Measurements from ENCODE around the gene BAIAP2.
A peak's percentile ranks its signal among the peaks of the same experiment; 100 is the strongest.
"Not testable (repeated sequence)": the region's sequence is repeated elsewhere in the genome, so short reads cannot be mapped to it uniquely, and the experiment has no call there.

Gene BAIAP2

DNA sequence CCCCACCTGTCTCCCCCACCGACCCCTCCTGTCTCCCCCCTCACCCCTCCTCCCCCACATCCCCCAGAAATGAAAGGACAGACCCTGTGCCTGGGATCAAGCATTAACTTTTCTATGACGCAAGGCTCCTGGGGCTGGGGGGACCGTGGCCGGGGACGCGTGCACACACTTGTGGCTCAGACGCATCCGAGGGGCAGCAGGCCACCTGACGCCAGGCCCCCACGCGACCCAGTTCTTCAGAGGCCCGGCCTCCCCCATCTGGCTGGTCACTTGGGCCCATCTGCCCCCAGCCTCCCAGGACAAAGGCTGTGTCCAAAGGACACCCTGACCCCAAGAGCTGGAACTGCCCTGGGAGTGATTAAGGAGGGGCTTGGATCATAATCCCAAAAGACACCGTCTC lies 116.3 kb downstream of the BAIAP2 start:
- peaks cover 27% of the 10 kb centered on the region for H3K27me3 Mint-ChIP-seq (ENCODE audit: low read depth, poor library complexity)

DNA sequence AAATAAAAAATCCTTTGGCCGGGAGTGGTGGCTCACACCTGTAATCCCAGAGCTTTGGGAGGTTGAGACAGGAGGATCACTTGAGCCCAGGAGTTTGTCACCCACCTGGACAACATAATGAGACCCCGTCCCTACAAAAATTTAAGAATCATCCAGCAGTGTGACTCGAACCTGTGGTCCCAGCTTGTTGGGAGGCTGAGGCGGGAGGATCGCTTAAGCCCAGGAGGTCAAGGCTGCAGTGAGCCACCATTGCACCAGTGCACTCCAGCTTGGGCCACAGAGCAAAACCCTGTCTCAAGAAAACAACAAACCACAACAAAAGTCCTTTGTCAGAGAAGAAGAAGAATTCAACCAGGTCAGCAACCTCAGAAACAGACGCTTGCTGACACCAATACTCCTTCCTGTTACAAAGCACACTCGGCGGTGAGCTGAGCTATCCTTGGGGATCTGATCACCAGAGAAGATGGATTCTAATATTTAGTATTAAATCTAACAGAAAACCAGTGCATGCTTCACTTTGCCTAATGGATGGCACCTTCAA lies 117.4 kb downstream of the BAIAP2 start:
- H3K36me3 Mint-ChIP-seq (ENCODE audit: low read depth) = no peaks in the 10 kb centered on the region
- peaks cover 27% of the 10 kb centered on the region for H3K27me3 Mint-ChIP-seq (ENCODE audit: low read depth, poor library complexity)
- no peak for DNase-seq
- TF ChIP-seq, protein P1, sequence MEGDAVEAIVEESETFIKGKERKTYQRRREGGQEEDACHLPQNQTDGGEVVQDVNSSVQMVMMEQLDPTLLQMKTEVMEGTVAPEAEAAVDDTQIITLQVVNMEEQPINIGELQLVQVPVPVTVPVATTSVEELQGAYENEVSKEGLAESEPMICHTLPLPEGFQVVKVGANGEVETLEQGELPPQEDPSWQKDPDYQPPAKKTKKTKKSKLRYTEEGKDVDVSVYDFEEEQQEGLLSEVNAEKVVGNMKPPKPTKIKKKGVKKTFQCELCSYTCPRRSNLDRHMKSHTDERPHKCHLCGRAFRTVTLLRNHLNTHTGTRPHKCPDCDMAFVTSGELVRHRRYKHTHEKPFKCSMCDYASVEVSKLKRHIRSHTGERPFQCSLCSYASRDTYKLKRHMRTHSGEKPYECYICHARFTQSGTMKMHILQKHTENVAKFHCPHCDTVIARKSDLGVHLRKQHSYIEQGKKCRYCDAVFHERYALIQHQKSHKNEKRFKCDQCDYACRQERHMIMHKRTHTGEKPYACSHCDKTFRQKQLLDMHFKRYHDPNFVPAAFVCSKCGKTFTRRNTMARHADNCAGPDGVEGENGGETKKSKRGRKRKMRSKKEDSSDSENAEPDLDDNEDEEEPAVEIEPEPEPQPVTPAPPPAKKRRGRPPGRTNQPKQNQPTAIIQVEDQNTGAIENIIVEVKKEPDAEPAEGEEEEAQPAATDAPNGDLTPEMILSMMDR (IDR thresholded peaks at IDR 0.05) = no peak
- H3K4me1 Mint-ChIP-seq = no peaks in the 10 kb centered on the region
- no peak overlapping the region for H3K27ac Mint-ChIP-seq
- H3K4me3 Mint-ChIP-seq = no peak overlapping the region
- H3K9me3 Mint-ChIP-seq = no peaks in the 10 kb centered on the region

More for the DNA sequence above, 116.3 kb downstream of the BAIAP2 start:
- TF ChIP-seq, protein P1 (IDR thresholded peaks at IDR 0.05) = no peak
- Mint-ChIP-seq H3K4me1 (no peaks in the 10 kb centered on the region), H3K4me3 (no peak overlapping the region), H3K27ac (no peak overlapping the region), H3K36me3 (ENCODE audit: low read depth) (no peaks in the 10 kb centered on the region), H3K9me3 (no peaks in the 10 kb centered on the region)
- no peak for DNase-seq

DNA sequence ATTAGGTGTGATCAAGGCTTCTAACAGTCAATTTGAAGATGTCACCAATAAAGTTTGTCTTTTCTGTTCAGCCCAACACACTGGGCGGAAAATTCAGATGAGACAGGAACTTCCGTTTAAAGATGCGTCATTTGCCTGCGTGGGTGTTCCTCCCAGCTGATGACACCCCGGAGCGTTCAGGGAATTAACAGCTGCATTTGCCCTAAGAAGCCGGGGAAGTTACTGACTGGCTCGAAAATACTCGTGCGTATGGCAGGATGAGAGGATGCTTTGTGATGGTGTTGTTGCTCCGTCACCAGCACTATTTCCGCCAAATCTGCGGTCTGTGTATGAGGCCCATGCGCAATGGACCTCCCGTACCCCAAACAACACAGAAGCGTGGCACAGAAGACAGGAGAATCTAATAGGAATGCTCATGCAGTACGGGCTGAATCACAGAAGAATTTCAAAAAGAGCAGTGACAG lies 118.4 kb downstream of the BAIAP2 start:
- peaks cover 25% of the 10 kb centered on the region for H3K27me3 Mint-ChIP-seq (ENCODE audit: low read depth, poor library complexity)
- no peaks in the 10 kb centered on the region for H3K4me1 Mint-ChIP-seq
- H3K27ac Mint-ChIP-seq = no peak overlapping the region
- no peaks in the 10 kb centered on the region for H3K36me3 Mint-ChIP-seq (ENCODE audit: low read depth)
- DNase-seq = no peak
- no peak overlapping the region for H3K4me3 Mint-ChIP-seq
- no peaks in the 10 kb centered on the region for H3K9me3 Mint-ChIP-seq
- TF ChIP-seq, protein P1 (IDR thresholded peaks at IDR 0.05) = no peak

DNA sequence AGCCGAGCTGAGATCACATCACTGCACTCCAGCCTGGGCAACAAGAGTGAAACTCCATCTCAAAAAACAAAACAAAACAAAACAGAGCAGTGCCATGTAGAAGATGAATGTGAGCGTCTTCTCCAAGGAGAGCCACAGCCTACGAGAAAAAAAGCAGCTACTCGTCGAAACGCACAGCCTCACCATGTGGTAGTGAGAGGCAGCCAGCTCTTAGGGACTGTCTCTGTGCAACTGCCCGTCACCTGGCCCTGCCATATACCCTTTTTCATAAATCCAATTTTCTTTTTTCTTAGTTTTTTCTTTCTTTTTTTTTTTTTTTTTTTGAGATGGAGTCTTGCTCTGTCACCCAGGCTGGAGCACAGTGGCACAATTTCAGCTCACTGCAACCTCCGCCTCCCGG lies 119.1 kb downstream of the BAIAP2 start:
- H3K9me3 Mint-ChIP-seq; H3K27ac Mint-ChIP-seq; H3K36me3 Mint-ChIP-seq (ENCODE audit: low read depth); DNase-seq; H3K4me1 Mint-ChIP-seq; H3K4me3 Mint-ChIP-seq: not testable (repeated sequence)
- peaks cover 23% of the 10 kb centered on the region for H3K27me3 Mint-ChIP-seq (ENCODE audit: low read depth, poor library complexity)

DNA sequence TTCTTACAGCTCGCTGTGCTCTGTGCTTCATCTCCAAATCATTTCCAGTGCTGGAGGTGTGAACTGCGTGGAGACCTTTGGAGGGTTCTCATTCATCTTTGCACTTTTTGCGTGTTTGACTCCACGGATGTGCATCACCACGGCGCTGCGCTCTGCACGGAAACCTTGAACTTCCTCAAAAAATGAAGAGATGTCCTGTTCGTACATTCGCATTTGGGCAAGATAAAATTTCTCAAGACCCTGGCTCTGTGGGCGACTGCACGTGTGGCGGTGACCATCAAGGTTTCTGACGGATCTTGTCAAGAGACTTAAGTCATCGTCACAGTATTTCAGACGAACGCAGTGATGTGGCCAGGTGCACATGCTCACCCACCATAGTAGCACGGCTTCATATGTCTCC lies 120.0 kb downstream of the BAIAP2 start:
- Mint-ChIP-seq H3K27me3 (ENCODE audit: low read depth, poor library complexity) (peaks cover 23% of the 10 kb centered on the region), H3K36me3 (ENCODE audit: low read depth) (no peaks in the 10 kb centered on the region), H3K4me3 (no peak overlapping the region), H3K9me3 (no peaks in the 10 kb centered on the region), H3K4me1 (peaks cover 4% of the 10 kb centered on the region), H3K27ac (no peak overlapping the region)
- DNase-seq = no peak
- TF ChIP-seq, protein P1 (IDR thresholded peaks at IDR 0.05) = no peak

DNA sequence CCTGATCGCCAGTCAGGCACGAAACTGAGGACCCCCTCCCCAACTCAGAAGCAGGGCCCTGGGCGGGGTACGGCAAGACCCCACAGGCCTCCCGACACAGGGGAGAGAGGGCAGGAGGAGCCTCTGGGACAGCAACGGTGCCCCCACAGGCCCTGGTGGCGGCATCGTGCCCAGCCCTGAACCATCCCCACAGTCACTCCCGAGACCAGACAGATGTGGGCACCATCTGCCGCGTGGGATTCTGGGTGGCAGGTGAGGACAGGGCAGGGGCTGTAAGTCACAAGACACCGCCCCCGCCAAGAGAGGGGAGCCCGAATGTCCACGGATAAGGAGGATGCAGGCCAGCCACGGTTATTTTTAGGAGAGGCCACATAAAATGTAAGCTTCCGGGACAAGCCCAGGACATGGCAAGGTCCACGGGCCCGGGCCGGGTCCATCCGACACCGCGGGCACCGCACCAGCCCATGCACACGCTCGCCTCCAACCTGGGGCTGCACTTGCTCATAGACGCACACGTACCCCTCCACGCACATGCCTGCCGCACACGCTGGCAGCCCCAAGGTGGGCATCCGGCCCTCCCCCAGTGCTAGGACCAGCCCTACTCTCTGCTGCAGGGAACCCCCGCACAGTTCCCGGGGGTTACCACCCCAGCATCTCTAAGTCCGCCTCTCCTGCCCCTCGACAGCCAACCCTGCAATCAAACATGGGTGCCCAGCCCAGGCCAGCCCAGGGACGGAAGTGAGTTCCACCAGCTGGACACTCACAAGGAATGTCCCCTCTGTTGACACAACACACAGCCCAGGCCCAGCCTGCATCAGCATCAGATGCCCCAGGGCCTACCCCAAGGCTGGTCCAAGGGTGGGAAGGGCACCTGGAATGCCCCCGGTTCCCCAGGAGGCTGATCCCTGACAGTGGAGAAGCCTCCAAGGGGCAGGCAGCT lies 122.2 kb downstream of the BAIAP2 start:
- peaks cover 14% of the 10 kb centered on the region for H3K27me3 Mint-ChIP-seq (ENCODE audit: low read depth, poor library complexity)
- H3K4me3 Mint-ChIP-seq = no peak overlapping the region
- peaks cover 4% of the 10 kb centered on the region for H3K4me1 Mint-ChIP-seq
- H3K27ac Mint-ChIP-seq = peak overlapping the region; percentile 74
- no peaks in the 10 kb centered on the region for H3K9me3 Mint-ChIP-seq
- no peak for DNase-seq
- TF ChIP-seq, protein P1 (IDR thresholded peaks at IDR 0.05) = no peak
- H3K36me3 Mint-ChIP-seq (ENCODE audit: low read depth) = no peaks in the 10 kb centered on the region
